Measurements from ENCODE around the gene LRFN2.

The LRFN2 gene

GRCh38 chr6:40341726-40342125 is 245.4 kb downstream of the LRFN2 start:
- TF ChIP-seq CTCF (IDR thresholded peaks at IDR 0.05; ENCODE audit: low read depth, low read length), result no peak
- no peak for DNase-seq (ENCODE audit: extremely low read depth, low read depth)

Measured in AG09319 (cell line).